HCT116 (cell line): ENCODE results near the gene HOXD13. TPM values are rescaled to one million over a fixed set of nuclear protein-coding genes. Genes with fewer than 3 reads are reported as not detected.

Source experiments
- ATAC-seq: fragments of 200-7000 bp; cut with Tn5 transposase; 2 replicates; pipeline ENCODE4 v1.9.1; 2020; ENCODE audit warnings: mild to moderate bottlenecking, moderate library complexity
- BruUV-seq: library from RNA; stranded (reverse); fragments of 400-500 nt; replicated peaks from 2 replicates; lab custom pipeline; 2021; lab: Mats Ljungman, UMichigan
- CTCF ChIA-PET: fragments of 300-600 bp; sonication (Branson Sonifier 250); formaldehyde crosslinking; loops from one replicate; lab custom pipeline; 2021; ENCODE audit warnings: antibody characterized with exemption; lab: Charles Lee
- POLR2A ChIA-PET: fragments of 300-600, 350-600 bp; sonication (Branson Sonifier 250); formaldehyde crosslinking; loops from one replicate; lab custom pipeline; 2021; ENCODE audit warnings: antibody characterized with exemption; lab: Charles Lee
- RAD21 ChIA-PET, 2 experiments: fragments of 300-600 bp; sonication (Branson Sonifier 250); formaldehyde crosslinking; loops; one replicate each; lab custom pipeline; 2023; ENCODE audit warnings: low total read pairs in 2 of 2; ENCODE audit not compliant: uncharacterized antibody in 2 of 2, unreplicated experiment in 2 of 2, low non-redundant PET in 1 of 2; lab: Charles Lee
- DNase-seq: peaks from one replicate; pipeline ENCODE4 v3.0.0-alpha.2; 2010; ENCODE audit warnings: low read depth, low spot score
- H2AFZ ChIP-seq: fragments of 200-600 bp; shearing (Covaris generic), sonication (generic); 2 replicates; pipeline ENCODE4 v1.6.1; 2017; ENCODE audit warnings: low read depth, mixed run types, mixed read lengths, antibody characterized with exemption, low read length; ENCODE audit not compliant: poor library complexity, severe bottlenecking
- H3K27ac ChIP-seq: 2 replicates; pipeline ENCODE4 v1.5.1; 2012; ENCODE audit warnings: low read depth, low read length
- H3K27me3 ChIP-seq: fragments of 200-600 bp; sonication (generic); 2 replicates; pipeline ENCODE4 v1.6.1; 2016; ENCODE audit warnings: mixed run types, low read length, mixed read lengths; ENCODE audit not compliant: insufficient read depth
- H3K36me3 ChIP-seq, 2 experiments: fragments of 200-500 bp in 1 of 2; fragments of 200-600 bp in 1 of 2; sonication (Bioruptor generic) in 1 of 2; sonication (generic) in 1 of 2; 2 replicates each; pipeline versions ENCODE4 v1.5.1 to v1.6.1; 2014 to 2016; ENCODE audit warnings: low read length in 2 of 2, inconsistent platforms in 1 of 2, mixed read lengths in 1 of 2, mixed run types in 1 of 2; ENCODE audit not compliant: insufficient read depth in 2 of 2, control insufficient read depth in 1 of 2
- H3K4me1 ChIP-seq, 2 experiments: fragments of 200-600 bp in 1 of 2; sonication (generic) in 1 of 2; 2 replicates each; pipeline versions ENCODE4 v1.5.1 to v1.6.1; 2012 to 2017; ENCODE audit warnings: low read length in 2 of 2, inconsistent platforms in 1 of 2, mild to moderate bottlenecking in 1 of 2, mixed read lengths in 1 of 2, mixed run types in 1 of 2, moderate library complexity in 1 of 2; ENCODE audit not compliant: insufficient read depth in 2 of 2, control insufficient read depth in 1 of 2
- H3K4me2 ChIP-seq: fragments of 200-600 bp; sonication (generic); 2 replicates; pipeline ENCODE4 v1.6.1; 2017; ENCODE audit warnings: mixed run types, low read length, mixed read lengths
- H3K4me3 ChIP-seq, 2 experiments: fragments of 200-600 bp in 1 of 2; sonication (generic) in 1 of 2; replicated peaks in 1 of 2; 2 replicates each; pipeline ENCODE4 v1.5.1; 2011 to 2016; ENCODE audit warnings: low read length in 2 of 2, control low read depth in 1 of 2, low read depth in 1 of 2, mild to moderate bottlenecking in 1 of 2, mixed read lengths in 1 of 2, mixed run types in 1 of 2
- H3K79me2 ChIP-seq: fragments of 200-600 bp; sonication (generic); 2 replicates; pipeline ENCODE4 v1.6.1; 2017; ENCODE audit warnings: mild to moderate bottlenecking, mixed run types, low read length, moderate library complexity, mixed read lengths; ENCODE audit not compliant: insufficient read depth
- H3K9ac ChIP-seq: fragments of 200-600 bp; sonication (generic); 2 replicates; pipeline ENCODE4 v1.6.1; 2016; ENCODE audit warnings: low read length, mixed read lengths
- H3K9me2 ChIP-seq: fragments of 200-600 bp; sonication (generic), shearing (Covaris generic); 2 replicates; pipeline ENCODE4 v1.6.1; 2017; ENCODE audit warnings: mixed run types, mild to moderate bottlenecking, moderate library complexity; ENCODE audit not compliant: insufficient read depth
- H3K9me3 ChIP-seq, 2 experiments: fragments of 200-500 bp in 1 of 2; fragments of 200-600 bp in 1 of 2; sonication (Bioruptor generic) in 1 of 2; sonication (generic) in 1 of 2; 2 replicates each; pipeline ENCODE4 v1.6.1; 2014 to 2017; ENCODE audit warnings: low read length in 2 of 2, mixed read lengths in 2 of 2, inconsistent platforms in 1 of 2, low read depth in 1 of 2, mild to moderate bottlenecking in 1 of 2, mixed run types in 1 of 2, moderate library complexity in 1 of 2; ENCODE audit not compliant: control insufficient read depth in 1 of 2, insufficient read depth in 1 of 2
- H4K20me1 ChIP-seq: fragments of 200-600 bp; sonication (generic), shearing (Covaris generic); 2 replicates; pipeline ENCODE4 v1.6.1; 2017; ENCODE audit warnings: mixed run types, mild to moderate bottlenecking, moderate library complexity; ENCODE audit not compliant: insufficient read depth
- CEBPB ChIP-seq: IDR thresholded peaks from 2 replicates; pipeline ENCODE4 v1.6.1; 2012; ENCODE audit warnings: low read depth
- CTCF ChIP-seq, 3 experiments: fragments of 200-600 bp in 1 of 3; sonication (generic) in 1 of 3; IDR thresholded peaks in 2 of 3; conservative IDR thresholded peaks in 1 of 3; 2 replicates each; pipeline ENCODE4 v1.5.1; 2012 to 2017; ENCODE audit warnings: low read depth in 2 of 3, low read length in 2 of 3, antibody characterized with exemption in 1 of 3, borderline replicate concordance in 1 of 3, control low read depth in 1 of 3, mild to moderate bottlenecking in 1 of 3, mixed read lengths in 1 of 3, mixed run types in 1 of 3, moderate library complexity in 1 of 3; ENCODE audit not compliant: insufficient read depth in 1 of 3
- EGR1 ChIP-seq: IDR thresholded peaks from 2 replicates; pipeline ENCODE4 v1.6.1; 2012; ENCODE audit warnings: low read depth
- ELF1 ChIP-seq: IDR thresholded peaks from 2 replicates; pipeline ENCODE4 v1.6.1; 2012; ENCODE audit warnings: low read depth, borderline replicate concordance
- EZH2 ChIP-seq: fragments of 200-600 bp; sonication (generic); IDR thresholded peaks from 2 replicates; pipeline ENCODE4 v1.6.1; 2017; ENCODE audit warnings: antibody characterized with exemption, mixed run types
- EZH2phosphoT487 ChIP-seq: fragments of 200-600 bp; IDR thresholded peaks from 2 replicates; pipeline ENCODE4 v1.6.1; 2018; ENCODE audit warnings: antibody characterized with exemption, borderline replicate concordance
- FOSL1 ChIP-seq: IDR thresholded peaks from 2 replicates; pipeline ENCODE4 v1.6.1; 2012; ENCODE audit warnings: low read depth
- JUND ChIP-seq: IDR thresholded peaks from 2 replicates; pipeline ENCODE4 v1.6.1; 2012
- MAX ChIP-seq: IDR thresholded peaks from 2 replicates; pipeline ENCODE4 v1.6.1; 2012
- POLR2A ChIP-seq: IDR thresholded peaks from 2 replicates; pipeline ENCODE4 v1.7.0; 2011; ENCODE audit warnings: borderline replicate concordance; ENCODE audit not compliant: insufficient read depth, insufficient read length; ENCODE audit errors: extremely low read depth
- POLR2AphosphoS5 ChIP-seq: IDR thresholded peaks from 2 replicates; pipeline ENCODE4 v1.6.1; 2011; ENCODE audit warnings: mild to moderate bottlenecking, low read depth, low read length, moderate library complexity
- RAD21 ChIP-seq: IDR thresholded peaks from 2 replicates; pipeline ENCODE4 v1.6.1; 2012; ENCODE audit warnings: low read depth, mild to moderate bottlenecking
- REST ChIP-seq: IDR thresholded peaks from 2 replicates; pipeline ENCODE4 v1.6.1; 2012; ENCODE audit warnings: low read depth
- SIN3A ChIP-seq: IDR thresholded peaks from 2 replicates; pipeline ENCODE4 v1.6.1; 2012; ENCODE audit warnings: low read depth
- SP1 ChIP-seq: IDR thresholded peaks from 2 replicates; pipeline ENCODE4 v1.6.1; 2012; ENCODE audit warnings: low read depth
- SRF ChIP-seq: IDR thresholded peaks from 2 replicates; pipeline ENCODE4 v1.6.1; 2012; ENCODE audit warnings: low read depth
- TCF7L2 ChIP-seq: IDR thresholded peaks from 2 replicates; pipeline ENCODE4 v1.7.0; 2011; ENCODE audit warnings: borderline replicate concordance, inconsistent platforms; ENCODE audit not compliant: insufficient read depth, insufficient read length; ENCODE audit errors: extremely low read depth
- YY1 ChIP-seq: IDR thresholded peaks from 2 replicates; pipeline ENCODE4 v1.6.1; 2011; ENCODE audit warnings: low read length, low read depth, moderate library complexity, mild to moderate bottlenecking; ENCODE audit not compliant: insufficient replicate concordance; ENCODE audit errors: extremely low read depth
- ZFX ChIP-seq: fragments of 450-650 bp; IDR thresholded peaks from 2 replicates; pipeline ENCODE4 v1.6.1; 2017
- ZNF274 ChIP-seq: fragments of 200-500 bp; sonication (Bioruptor generic); IDR thresholded peaks from 2 replicates; pipeline ENCODE4 v1.6.1; 2014; ENCODE audit warnings: mild to moderate bottlenecking, low read depth, low read length, inconsistent platforms
- intact Hi-C: fragments of 100-400 bp; cut with micrococcal nuclease; formaldehyde crosslinking; loops from 2 replicates; pipeline ENCODE4 v1.10.0; 2022
- total RNA-seq: library from RNA; stranded (reverse); gene quantifications from one replicate; pipeline ENCODE4 v1.2.1, GENCODE V29; 2021; ENCODE audit not compliant: unreplicated experiment

The HOXD13 gene
- total RNA-seq, 1 experiment from 2014 or later, result not detected

GRCh38 chr2:176076796-176077195, 15.7 kb upstream of the HOXD13 start:
- Histone ChIP-seq H3K79me2 (no peaks in the 10 kb centered on the region), H3K27ac (no peak overlapping the region), H3K4me3 (no peak overlapping the region), H3K27me3 (no peaks in the 10 kb centered on the region), H3K9me3 (no peaks in the 10 kb centered on the region; a peak in 1 of 4 replicates), H3K9me2 (no peaks in the 10 kb centered on the region), H3K4me2 (no peak overlapping the region), H3K36me3 (no peaks in the 10 kb centered on the region), H3K4me1 (no peaks in the 10 kb centered on the region), H2AFZ (no peak overlapping the region), H4K20me1 (no peaks in the 10 kb centered on the region), H3K9ac (no peak overlapping the region)
- POLR2A ChIA-PET, result no interaction called here
- TF ChIP-seq SIN3A (no peak), CTCF (IDR thresholded peaks at IDR 0.05 in 2 of 3, conservative IDR thresholded peaks at IDR 0.05 in 1 of 3; ENCODE audit: borderline replicate concordance in 1 of 3, insufficient read depth in 1 of 3, low read depth in 2 of 3, low read length in 2 of 3) (no peak), RAD21 (no peak), FOSL1 (no peak), TCF7L2 (no peak), POLR2A (no peak), EGR1 (no peak), EZH2phosphoT487 (no peak), ZFX (no peak), SRF (no peak), POLR2AphosphoS5 (no peak), MAX (no peak), REST (no peak), ELF1 (no peak), EZH2 (no peak), JUND (no peak), CEBPB (no peak), SP1 (no peak), ZNF274 (no peak), YY1 (no peak)
- DNase-seq (no peak), ATAC-seq (no peak)
- CTCF ChIA-PET, result no interaction called here
- no TSS peak for BruUV-seq
- RAD21 ChIA-PET, result no interaction called here
- intact Hi-C loops, result no loop called here
